Measurements from ENCODE around the gene CHRNA9. TPM values are rescaled to one million over a fixed set of nuclear protein-coding genes. Genes with fewer than 3 reads are reported as not detected.

Gene CHRNA9
- total RNA-seq, 5 donors from 2014 or later (not counting 1 experiment from before 2014, with no cell fraction given): 0.10 to 0.23 (median 0.15) TPM; not detected in 2

DNA sequence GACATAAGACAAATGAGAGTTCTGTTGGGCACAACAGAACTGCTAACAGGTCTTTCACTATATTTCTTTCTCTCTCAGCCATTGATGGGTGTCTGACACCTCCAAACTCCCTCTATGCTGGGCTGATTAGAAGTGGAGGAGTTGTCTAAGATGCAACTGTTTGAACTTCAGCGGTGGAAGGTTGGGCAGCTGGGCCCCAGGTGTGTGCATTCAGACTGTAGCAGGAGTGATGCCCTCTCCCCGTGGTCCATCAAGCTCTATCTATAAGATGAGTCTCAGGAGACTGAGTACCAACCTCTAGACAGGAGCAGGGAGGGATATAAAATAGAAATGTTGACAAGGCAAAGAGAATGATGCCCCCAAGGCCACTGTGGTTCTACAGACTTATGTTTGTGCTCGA lies 28.2 kb upstream of the CHRNA9 start:
- H3K4me3 Mint-ChIP-seq: peak overlapping the region; percentile 58 to 71 (median 66)
- ATAC-seq (replicated peaks in 1 of 4) (peak in 1 of 4 experiments; percentile 1), DNase-seq (peak in 1 of 35 experiments; percentile 47)
- CTCF ChIA-PET: interaction anchor here (0.5 to 6.1 kb wide), 20 partner anchors 10 to 249 kb away, joined by 3 to 46 read pairs (median 5); partner anchors contain the start of gene RHOH (in 1 of the 2)
- H3K27me3 ChIP-seq (replicated peaks in 1 of 2; ENCODE audit: control insufficient read depth in 2 of 2, extremely low read depth in 1 of 2, insufficient read depth in 2 of 2, low read length in 1 of 2): no peaks in the 10 kb centered on the region
- H3K36me3 Mint-ChIP-seq: no peaks in the 10 kb centered on the region
- H3K27ac Mint-ChIP-seq: peak overlapping the region; percentile 97 to 99
- H3K27me3 Mint-ChIP-seq: no peaks in the 10 kb centered on the region
- peaks cover 86 to 92% (median 89%) of the 10 kb centered on the region in 3 donors for H3K4me1 Mint-ChIP-seq
- H3K4me3 ChIP-seq (ENCODE audit: control insufficient read depth in 1 of 2, extremely low read depth in 1 of 2, low read length in 1 of 2): no peak overlapping the region
- no peaks in the 10 kb centered on the region for H3K36me3 ChIP-seq (ENCODE audit: control insufficient read depth in 2 of 2, extremely low read depth in 1 of 2, insufficient read depth in 1 of 2, low read length in 1 of 2)
- peaks cover 4 to 9% (median 5%) of the 10 kb centered on the region in 3 donors for H3K9me3 Mint-ChIP-seq
- H3K4me1 ChIP-seq (ENCODE audit: control insufficient read depth in 1 of 2, extremely low read depth in 1 of 2, insufficient read depth in 2 of 2, low read length in 2 of 2): peaks cover 75 to 94% of the 10 kb centered on the region in 2 experiments
- no CpG with 5 or more reads among the region's 3 CpGs for WGBS (ENCODE audit: insufficient coverage)
- POLR2A ChIA-PET: interaction anchor here (0.6 to 2.4 kb wide), 10 partner anchors 10 to 109 kb away, joined by 3 to 13 read pairs (median 7); partner anchors contain the start of gene RHOH (in 1 of the 2)
- H3K27ac ChIP-seq (ENCODE audit: low read length): peak overlapping the region; percentile 95
- no peaks in the 10 kb centered on the region for H3K9me3 ChIP-seq

DNA sequence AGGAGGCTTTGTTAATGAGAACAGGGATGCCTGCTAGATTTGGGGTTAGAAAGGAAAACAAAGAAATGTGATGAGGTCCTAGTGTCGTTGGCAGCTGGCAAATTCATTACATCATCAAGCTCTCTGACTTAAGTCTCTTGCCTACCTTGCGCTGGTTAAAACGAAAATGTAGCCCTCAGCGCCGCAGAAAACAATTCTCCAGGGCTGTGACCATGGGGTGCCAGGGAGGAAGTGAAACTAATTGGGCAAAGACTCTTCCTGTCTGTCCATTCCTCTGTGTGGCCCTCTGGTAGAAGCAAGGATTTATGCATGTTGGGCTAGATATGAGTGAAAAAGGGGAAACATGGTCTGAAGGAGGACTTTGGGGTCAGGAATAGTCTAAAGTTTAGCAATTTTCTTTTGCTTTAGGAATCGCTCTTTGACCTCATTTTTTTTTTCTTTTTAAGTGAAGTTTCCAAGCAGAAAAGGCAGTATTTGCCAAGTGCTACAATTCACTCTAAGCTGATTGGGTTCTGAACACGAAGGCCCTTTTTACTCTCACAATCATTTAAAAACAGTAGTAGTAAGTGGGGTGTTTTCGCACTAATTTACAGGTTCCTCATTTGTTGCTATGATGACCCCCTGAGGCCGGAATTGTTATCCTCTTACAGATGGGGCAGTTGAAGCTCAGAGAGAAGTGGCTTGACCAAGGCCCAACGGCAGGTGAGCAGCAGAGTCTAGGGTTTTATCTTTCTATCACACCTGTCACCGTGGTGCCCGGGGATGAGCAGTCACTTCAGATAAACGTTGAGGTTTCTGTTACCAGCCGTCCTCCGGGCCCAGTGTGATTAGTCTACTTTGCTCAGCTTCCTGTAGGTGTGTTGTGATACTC lies 27.3 kb upstream of the CHRNA9 start:
- ATAC-seq (replicated peaks in 1 of 4) (peak; percentile 57 to 79 (median 73)), DNase-seq (peak; percentile 49 to 80 (median 65))
- peaks cover 86 to 92% (median 89%) of the 10 kb centered on the region in 3 donors for H3K4me1 Mint-ChIP-seq
- POLR2A ChIA-PET: interaction anchor here (0.6 to 2.4 kb wide), 14 partner anchors 9 to 393 kb away, joined by 3 to 13 read pairs (median 4); partner anchors contain the start of gene RHOH (in 1 of the 2)
- peak overlapping the region; percentile 95 for H3K27ac ChIP-seq (ENCODE audit: low read length)
- no peaks in the 10 kb centered on the region for H3K9me3 ChIP-seq
- no peaks in the 10 kb centered on the region for H3K27me3 Mint-ChIP-seq
- no peaks in the 10 kb centered on the region for H3K36me3 Mint-ChIP-seq
- peak overlapping the region; percentile 58 to 71 (median 66) for H3K4me3 Mint-ChIP-seq
- H3K9me3 Mint-ChIP-seq: peaks cover 4 to 9% (median 5%) of the 10 kb centered on the region in 3 donors
- peak overlapping the region; percentile 97 to 99 for H3K27ac Mint-ChIP-seq
- no peaks in the 10 kb centered on the region for H3K36me3 ChIP-seq (ENCODE audit: control insufficient read depth in 2 of 2, extremely low read depth in 1 of 2, insufficient read depth in 1 of 2, low read length in 1 of 2)
- CTCF ChIA-PET: interaction anchor here (0.6 to 6.1 kb wide), 20 partner anchors 9 to 250 kb away, joined by 3 to 46 read pairs (median 5); partner anchors contain the start of gene RHOH (in 1 of the 2)
- no peaks in the 10 kb centered on the region for H3K27me3 ChIP-seq (replicated peaks in 1 of 2; ENCODE audit: control insufficient read depth in 2 of 2, extremely low read depth in 1 of 2, insufficient read depth in 2 of 2, low read length in 1 of 2)
- whole genome bisulfite sequencing (ENCODE audit: insufficient coverage): 7% methylated on average over 5 of the region's 15 CpGs
- H3K4me1 ChIP-seq (ENCODE audit: control insufficient read depth in 1 of 2, extremely low read depth in 1 of 2, insufficient read depth in 2 of 2, low read length in 2 of 2): peaks cover 73 to 96% of the 10 kb centered on the region in 2 experiments
- peak overlapping the region in 1 of 2 donors; percentile 35 for H3K4me3 ChIP-seq (ENCODE audit: control insufficient read depth in 1 of 2, extremely low read depth in 1 of 2, low read length in 1 of 2)

DNA sequence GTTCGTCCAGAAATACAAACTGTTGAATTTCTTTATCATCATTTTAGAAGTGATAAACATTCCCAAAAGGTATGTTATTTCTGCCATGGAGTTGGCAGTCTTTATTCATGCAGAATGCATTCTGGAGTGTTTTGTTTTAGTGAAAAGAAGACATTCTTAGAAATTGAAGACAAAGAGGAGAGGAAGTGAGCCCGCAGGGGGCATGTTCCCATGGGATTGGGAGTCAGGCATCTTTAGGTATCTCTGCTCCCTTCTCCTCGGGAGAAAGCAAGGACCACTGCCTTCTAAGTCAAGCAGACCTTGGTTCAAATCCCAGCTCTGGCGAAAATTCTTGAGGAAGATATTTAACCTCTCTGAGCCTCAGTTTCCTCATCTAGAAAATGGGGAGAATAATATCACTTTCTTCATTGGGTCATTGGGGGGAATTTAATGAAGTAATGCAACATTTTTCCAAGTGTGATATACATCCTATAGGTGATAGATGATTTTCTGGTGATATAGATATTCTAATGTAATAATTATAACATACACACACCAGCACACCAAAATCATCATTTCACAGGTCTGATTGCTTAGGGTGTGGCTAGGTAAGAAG lies 26.5 kb upstream of the CHRNA9 start:
- Mint-ChIP-seq H3K4me3 (peak overlapping the region; percentile 66 to 77 (median 71)), H3K27me3 (no peaks in the 10 kb centered on the region), H3K9me3 (peaks cover 4 to 9% (median 5%) of the 10 kb centered on the region in 3 donors), H3K4me1 (peaks cover 87 to 88% (median 88%) of the 10 kb centered on the region in 3 donors), H3K36me3 (no peaks in the 10 kb centered on the region), H3K27ac (peak overlapping the region; percentile 97 to 99)
- Histone ChIP-seq H3K36me3 (ENCODE audit: control insufficient read depth in 2 of 2, extremely low read depth in 1 of 2, insufficient read depth in 1 of 2, low read length in 1 of 2) (no peaks in the 10 kb centered on the region), H3K4me3 (ENCODE audit: control insufficient read depth in 1 of 2, extremely low read depth in 1 of 2, low read length in 1 of 2) (no peak overlapping the region), H3K27me3 (replicated peaks in 1 of 2; ENCODE audit: control insufficient read depth in 2 of 2, extremely low read depth in 1 of 2, insufficient read depth in 2 of 2, low read length in 1 of 2) (no peaks in the 10 kb centered on the region), H3K27ac (ENCODE audit: low read length) (peak overlapping the region; percentile 95), H3K9me3 (no peaks in the 10 kb centered on the region), H3K4me1 (ENCODE audit: control insufficient read depth in 1 of 2, extremely low read depth in 1 of 2, insufficient read depth in 2 of 2, low read length in 2 of 2) (peaks cover 68 to 88% of the 10 kb centered on the region in 2 experiments)
- 29% methylated on average over 1 of the region's 4 CpGs for WGBS (ENCODE audit: insufficient coverage)
- DNase-seq (no peak), ATAC-seq (replicated peaks in 1 of 4) (no peak)
- ChIA-PET CTCF (interaction anchor here (1.2 to 6.1 kb wide), 14 partner anchors 8 to 156 kb away, joined by 3 to 46 read pairs (median 9); no protein-coding TSS in a partner anchor), POLR2A (interaction anchor here (0.6 to 2.4 kb wide), 7 partner anchors 8 to 392 kb away, joined by 4 to 10 read pairs (median 5); no protein-coding TSS in a partner anchor)

DNA sequence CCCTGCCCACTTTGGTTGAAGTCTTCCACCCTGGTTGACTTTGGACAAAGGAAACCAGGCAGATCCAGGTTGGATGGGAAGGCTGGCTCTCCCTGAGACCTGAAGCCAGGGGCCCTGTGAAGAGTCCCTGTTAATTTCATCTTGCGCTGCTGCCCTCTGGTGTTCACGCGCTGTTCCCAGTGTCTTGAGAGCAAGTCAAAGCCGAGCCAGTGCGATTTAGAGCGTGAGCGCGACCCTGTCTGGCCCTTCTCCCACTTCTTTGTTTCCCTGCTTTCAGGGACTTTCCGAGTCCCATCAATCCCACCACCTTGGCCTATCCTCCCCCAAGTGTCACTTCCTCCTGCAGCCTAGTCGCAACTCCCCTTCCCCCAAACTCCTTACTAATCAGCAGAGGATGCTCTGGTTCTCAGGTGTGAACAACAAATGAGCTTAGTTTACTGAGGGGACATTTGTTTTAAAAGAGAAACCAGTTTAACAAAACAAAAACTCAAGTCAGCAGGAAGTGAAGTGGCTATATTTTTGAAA lies 25.8 kb upstream of the CHRNA9 start:
- peak overlapping the region; percentile 30 to 45 for H3K4me3 ChIP-seq (ENCODE audit: control insufficient read depth in 1 of 2, extremely low read depth in 1 of 2, low read length in 1 of 2)

DNA sequence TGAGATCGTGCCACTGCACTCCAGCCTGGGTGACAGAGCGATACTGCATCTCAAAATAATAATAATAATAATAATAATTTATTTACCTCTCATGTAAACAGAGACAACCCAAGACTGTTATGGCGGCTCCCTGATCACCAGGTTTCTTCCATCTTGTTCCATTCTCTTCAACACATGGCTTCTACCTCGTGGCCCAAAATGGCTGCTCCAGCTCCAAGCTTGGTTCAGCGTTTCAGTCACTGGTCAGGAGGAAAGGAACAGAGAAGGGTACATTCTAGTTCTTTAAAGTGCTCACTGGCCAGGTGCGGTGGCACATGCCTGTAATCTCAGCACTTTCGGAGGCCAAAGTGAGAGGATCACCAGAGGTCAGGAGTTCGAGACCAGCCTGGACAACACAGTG lies 24.9 kb upstream of the CHRNA9 start:
- Mint-ChIP-seq H3K9me3 (no peaks in the 10 kb centered on the region), H3K36me3 (no peaks in the 10 kb centered on the region), H3K4me1 (peaks cover 75 to 87% (median 83%) of the 10 kb centered on the region in 3 donors), H3K27ac (peak overlapping the region; percentile 97 to 99), H3K27me3 (no peaks in the 10 kb centered on the region), H3K4me3 (peak overlapping the region in 1 of 3 donors; percentile 16)
- H3K4me1 ChIP-seq (ENCODE audit: control insufficient read depth in 1 of 2, extremely low read depth in 1 of 2, insufficient read depth in 2 of 2, low read length in 2 of 2): peaks cover 56 to 72% of the 10 kb centered on the region in 2 experiments
- ATAC-seq (replicated peaks in 1 of 4): no peak
- no peak for DNase-seq
- ChIA-PET CTCF (interaction anchor here (0.6 to 2.9 kb wide), 16 partner anchors 9 to 254 kb away, joined by 3 to 35 read pairs (median 7); no protein-coding TSS in a partner anchor), POLR2A (interaction anchor here (1.3 to 2.3 kb wide), 3 partner anchors 102 to 113 kb away, joined by 5 to 12 read pairs (median 6); partner anchors contain the start of gene RHOH (in 1 of the 2))
- H3K27ac ChIP-seq (ENCODE audit: low read length): peak overlapping the region; percentile 95
- H3K9me3 ChIP-seq: no peaks in the 10 kb centered on the region
- H3K27me3 ChIP-seq (replicated peaks in 1 of 2; ENCODE audit: control insufficient read depth in 2 of 2, extremely low read depth in 1 of 2, insufficient read depth in 2 of 2, low read length in 1 of 2): no peaks in the 10 kb centered on the region
- H3K4me3 ChIP-seq (ENCODE audit: control insufficient read depth in 1 of 2, extremely low read depth in 1 of 2, low read length in 1 of 2): no peak overlapping the region
- WGBS (ENCODE audit: insufficient coverage): 91% methylated on average over 5 of the region's 8 CpGs
- H3K36me3 ChIP-seq (ENCODE audit: control insufficient read depth in 2 of 2, extremely low read depth in 1 of 2, insufficient read depth in 1 of 2, low read length in 1 of 2): no peaks in the 10 kb centered on the region

More for the DNA sequence above, 25.8 kb upstream of the CHRNA9 start:
- peak overlapping the region; percentile 97 to 99 for H3K27ac Mint-ChIP-seq
- no peaks in the 10 kb centered on the region for H3K36me3 ChIP-seq (ENCODE audit: control insufficient read depth in 2 of 2, extremely low read depth in 1 of 2, insufficient read depth in 1 of 2, low read length in 1 of 2)
- POLR2A ChIA-PET: interaction anchor here (0.5 to 2.4 kb wide), 11 partner anchors 25 to 115 kb away, joined by 3 to 10 read pairs (median 5); no protein-coding TSS in a partner anchor
- H3K27me3 Mint-ChIP-seq: no peaks in the 10 kb centered on the region
- H3K27ac ChIP-seq (ENCODE audit: low read length): peak overlapping the region; percentile 95
- peak overlapping the region; percentile 66 to 77 (median 71) for H3K4me3 Mint-ChIP-seq
- CTCF ChIA-PET: interaction anchor here (0.5 to 6.1 kb wide), 52 partner anchors 8 to 612 kb away, joined by 3 to 46 read pairs (median 5); no protein-coding TSS in a partner anchor
- H3K4me1 Mint-ChIP-seq: peaks cover 84 to 95% (median 90%) of the 10 kb centered on the region in 3 donors
- peaks cover 4 to 8% (median 5%) of the 10 kb centered on the region in 3 donors for H3K9me3 Mint-ChIP-seq
- ATAC-seq (replicated peaks in 1 of 4) (peak; percentile 62 to 69 (median 68)), DNase-seq (peak; percentile 72 to 95 (median 88))
- H3K4me1 ChIP-seq (ENCODE audit: control insufficient read depth in 1 of 2, extremely low read depth in 1 of 2, insufficient read depth in 2 of 2, low read length in 2 of 2): peaks cover 65 to 81% of the 10 kb centered on the region in 2 experiments
- WGBS (ENCODE audit: insufficient coverage): 2% methylated on average over 9 of the region's 10 CpGs
- H3K36me3 Mint-ChIP-seq: no peaks in the 10 kb centered on the region
- no peaks in the 10 kb centered on the region for H3K27me3 ChIP-seq (replicated peaks in 1 of 2; ENCODE audit: control insufficient read depth in 2 of 2, extremely low read depth in 1 of 2, insufficient read depth in 2 of 2, low read length in 1 of 2)
- H3K9me3 ChIP-seq: no peaks in the 10 kb centered on the region
